ENCODE data around the gene SEMA3G.

The SEMA3G gene

GRCh38 chr3:52444860-52445793 is at the start of gene SEMA3G:
Gene SEMA3G, minus strand, starts transcription at chr3:52445103. Its CDS starts 76 bp downstream, at chr3:52445027.
- peak in 3 of 56 donors; percentile 8 to 19 (median 15) for DNase-seq

DNA sequence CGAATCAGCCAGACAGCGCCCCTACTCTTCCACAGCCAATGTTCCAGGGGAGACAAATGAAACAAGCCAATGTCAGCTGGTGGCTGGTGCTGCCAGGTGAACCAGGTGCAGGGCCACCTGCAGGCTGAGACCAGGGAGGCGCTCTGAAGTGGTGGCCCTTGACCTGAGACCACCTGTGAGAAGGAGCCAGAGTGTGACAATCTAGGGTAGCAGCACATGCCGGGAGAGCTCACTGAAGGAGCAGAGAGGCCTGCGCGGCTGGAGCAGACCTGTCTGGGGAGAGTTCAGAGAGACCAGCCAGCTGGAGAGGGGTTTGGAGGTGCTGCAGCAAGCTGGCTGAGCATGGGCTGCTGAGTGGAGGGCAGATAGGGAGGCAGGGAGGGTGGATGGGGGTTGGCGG is 49.5 kb upstream of the SEMA3G start:
- no peak for DNase-seq

GRCh38 chr3:52493232-52494017 is 48.5 kb upstream of the SEMA3G start:
- no peak for DNase-seq

GRCh38 chr3:52492059-52492458 is 47.2 kb upstream of the SEMA3G start:
- no peak for DNase-seq

- peak in 5 of 56 donors; percentile 11 to 25 (median 15) for DNase-seq
Measured at GRCh38 chr3:52490939-52491526, 46.1 kb upstream of the SEMA3G start.

- no peak for DNase-seq
Measured at GRCh38 chr3:52490035-52490938, 45.4 kb upstream of the SEMA3G start.

GRCh38 chr3:52489453-52489852 is 44.5 kb upstream of the SEMA3G start:
- no peak for DNase-seq

DNA sequence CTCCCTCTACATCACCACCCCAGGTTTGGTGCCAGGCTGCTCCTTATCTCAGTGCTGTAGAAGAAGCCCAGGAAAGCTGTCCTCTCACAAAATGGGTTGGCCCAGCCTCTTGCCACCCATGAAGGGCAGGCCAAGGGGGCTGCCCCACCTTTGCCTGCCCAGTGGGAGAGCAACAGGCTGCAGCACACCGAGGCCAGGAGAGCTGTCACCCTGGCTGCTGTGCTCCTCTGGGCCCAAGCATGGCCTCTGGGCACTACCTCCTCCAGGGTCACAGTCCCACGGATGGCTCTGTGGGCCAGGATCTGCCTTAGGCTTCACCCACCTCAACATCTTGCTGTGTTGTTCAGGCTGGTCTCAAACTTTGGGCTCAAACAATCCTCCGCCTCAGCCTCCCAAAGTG is 43.8 kb upstream of the SEMA3G start:
- DNase-seq: no peak

DNA sequence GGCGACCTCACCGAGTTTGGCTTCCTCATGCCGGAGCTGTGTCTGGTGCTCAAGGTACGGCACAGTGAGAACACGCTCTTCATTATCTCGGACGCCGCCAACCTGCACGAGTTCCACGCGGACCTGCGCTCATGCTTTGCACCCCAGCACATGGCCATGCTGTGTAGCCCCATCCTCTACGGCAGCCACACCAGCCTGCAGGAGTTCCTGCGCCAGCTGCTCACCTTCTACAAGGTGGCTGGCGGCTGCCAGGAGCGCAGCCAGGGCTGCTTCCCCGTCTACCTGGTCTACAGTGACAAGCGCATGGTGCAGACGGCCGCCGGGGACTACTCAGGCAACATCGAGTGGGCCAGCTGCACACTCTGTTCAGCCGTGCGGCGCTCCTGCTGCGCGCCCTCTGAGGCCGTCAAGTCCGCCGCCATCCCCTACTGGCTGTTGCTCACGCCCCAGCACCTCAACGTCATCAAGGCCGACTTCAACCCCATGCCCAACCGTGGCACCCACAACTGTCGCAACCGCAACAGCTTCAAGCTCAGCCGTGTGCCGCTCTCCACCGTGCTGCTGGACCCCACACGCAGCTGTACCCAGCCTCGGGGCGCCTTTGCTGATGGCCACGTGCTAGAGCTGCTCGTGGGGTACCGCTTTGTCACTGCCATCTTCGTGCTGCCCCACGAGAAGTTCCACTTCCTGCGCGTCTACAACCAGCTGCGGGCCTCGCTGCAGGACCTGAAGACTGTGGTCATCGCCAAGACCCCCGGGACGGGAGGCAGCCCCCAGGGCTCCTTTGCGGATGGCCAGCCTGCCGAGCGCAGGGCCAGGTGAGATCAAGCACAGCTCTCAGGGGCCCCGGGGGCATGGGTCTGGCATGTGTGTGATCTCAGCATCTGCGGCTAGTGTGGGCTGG is 43.1 kb upstream of the SEMA3G start:
- no peak for DNase-seq

- no peak for DNase-seq
Measured at GRCh38 chr3:52487050-52487787, 42.3 kb upstream of the SEMA3G start.

DNA sequence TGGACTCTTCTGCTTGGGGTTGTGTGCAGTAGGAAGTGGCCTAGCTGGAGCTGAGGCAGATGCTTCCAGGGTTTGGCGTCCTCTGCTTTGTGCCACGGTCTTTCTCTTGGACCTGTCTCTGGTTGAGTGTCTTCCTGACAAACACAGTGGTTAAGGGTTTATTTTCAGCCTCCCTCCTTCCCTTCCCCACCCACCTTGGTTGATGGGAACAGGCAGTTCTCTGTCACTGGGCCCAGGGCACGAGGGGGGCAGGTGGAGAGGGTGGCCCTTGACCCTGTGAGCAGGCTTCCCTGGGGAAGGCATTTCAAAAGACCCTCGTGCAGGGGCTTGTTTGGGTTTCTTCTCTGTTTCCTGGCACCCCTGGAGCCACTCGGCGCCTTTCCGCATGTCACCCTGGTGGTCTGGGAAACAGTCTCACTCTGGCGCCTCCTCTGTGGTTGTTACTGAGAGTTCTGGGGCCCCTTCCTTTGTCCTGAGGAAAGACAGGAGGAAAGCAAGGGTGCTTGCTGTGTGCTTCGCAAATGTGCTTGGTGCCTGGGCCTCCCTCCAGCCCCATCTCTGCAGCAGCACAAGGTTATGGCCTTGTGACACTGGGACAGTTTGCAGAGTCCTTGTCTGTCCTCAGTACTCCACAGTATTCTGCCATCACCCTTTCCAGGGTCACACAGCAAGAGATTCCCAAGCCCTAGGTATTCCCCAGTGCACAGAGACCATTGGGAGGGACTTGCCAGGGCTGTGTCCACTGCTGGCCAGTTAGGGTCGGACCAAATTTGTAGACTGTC is 40.0 kb upstream of the SEMA3G start:
- DNase-seq: no peak

DNA sequence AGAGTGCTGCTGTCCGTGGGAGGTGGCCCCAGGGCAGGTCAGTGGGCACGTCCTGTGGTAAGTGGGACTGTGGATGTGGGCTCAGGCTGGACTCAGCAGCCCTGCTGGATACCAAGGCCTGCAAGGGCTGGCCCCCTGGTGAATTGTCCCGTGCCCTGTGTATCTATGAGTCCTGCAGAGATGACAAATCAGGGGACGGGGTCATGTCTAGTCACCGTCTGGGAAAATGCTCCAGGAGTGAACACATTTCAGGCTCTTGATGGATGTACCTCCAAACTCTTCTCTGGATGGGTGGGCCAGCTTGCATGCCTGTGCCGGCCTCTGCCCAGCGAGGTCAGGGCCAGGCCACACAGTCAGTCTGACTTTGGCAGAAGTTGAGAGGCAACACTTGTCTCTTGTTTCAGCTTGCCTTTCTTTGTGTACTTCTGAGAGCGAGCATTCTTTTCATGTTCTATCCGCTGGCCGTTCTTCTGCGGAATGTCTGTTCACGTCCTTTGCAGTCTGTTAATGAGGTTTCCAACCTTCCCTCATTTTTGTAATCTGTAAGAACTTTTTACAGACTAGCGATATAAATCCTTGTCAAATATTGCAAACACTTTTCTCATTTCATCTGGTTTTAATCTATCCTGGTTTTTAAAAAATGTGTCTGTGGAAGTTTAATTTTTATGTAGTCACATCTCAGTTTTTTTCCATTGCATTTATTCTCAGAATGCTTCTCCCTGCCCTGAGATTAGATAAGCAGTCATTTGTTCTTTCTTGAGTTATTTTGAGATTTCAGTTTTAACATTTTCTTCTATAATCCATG is 38.9 kb upstream of the SEMA3G start:
- DNase-seq: no peak

- DNase-seq: no peak
Measured at GRCh38 chr3:52483081-52483480, 38.2 kb upstream of the SEMA3G start.

DNA sequence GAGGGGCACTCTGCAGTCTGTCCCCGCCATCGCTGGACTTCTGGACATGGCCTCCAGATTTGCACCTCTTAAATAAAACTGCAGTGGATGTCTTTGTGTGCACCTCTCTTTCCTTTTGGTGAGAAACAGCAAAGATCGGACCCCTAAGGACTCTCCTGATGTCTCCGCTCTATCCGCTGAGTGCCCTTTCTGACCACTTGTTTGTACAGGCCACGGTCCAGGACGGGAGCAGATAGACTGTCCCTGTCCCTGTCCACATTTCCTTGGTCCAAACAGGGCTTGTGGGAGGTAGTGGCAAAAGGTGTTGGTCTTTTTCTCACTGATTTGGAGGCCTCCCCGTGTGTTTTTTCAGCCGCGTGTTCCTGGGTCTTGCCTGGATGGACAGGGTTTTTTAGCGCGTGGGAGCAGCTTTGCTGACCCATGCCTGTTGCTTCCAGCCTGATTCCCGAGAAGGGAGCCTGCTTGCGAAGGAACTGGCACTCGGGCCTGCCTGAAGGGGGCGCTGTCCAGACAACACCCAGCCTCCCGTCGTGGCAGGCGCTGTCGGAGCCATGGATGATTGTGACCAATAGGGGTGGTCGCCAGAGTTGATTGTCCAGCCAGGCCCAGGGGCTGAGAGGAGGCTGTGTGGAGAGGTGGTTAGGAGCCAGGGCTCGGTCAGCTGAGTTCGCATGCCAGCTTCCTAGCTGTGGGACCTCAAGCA is 37.1 kb upstream of the SEMA3G start:
- DNase-seq: peak in 1 of 56 donors; percentile 20

DNA sequence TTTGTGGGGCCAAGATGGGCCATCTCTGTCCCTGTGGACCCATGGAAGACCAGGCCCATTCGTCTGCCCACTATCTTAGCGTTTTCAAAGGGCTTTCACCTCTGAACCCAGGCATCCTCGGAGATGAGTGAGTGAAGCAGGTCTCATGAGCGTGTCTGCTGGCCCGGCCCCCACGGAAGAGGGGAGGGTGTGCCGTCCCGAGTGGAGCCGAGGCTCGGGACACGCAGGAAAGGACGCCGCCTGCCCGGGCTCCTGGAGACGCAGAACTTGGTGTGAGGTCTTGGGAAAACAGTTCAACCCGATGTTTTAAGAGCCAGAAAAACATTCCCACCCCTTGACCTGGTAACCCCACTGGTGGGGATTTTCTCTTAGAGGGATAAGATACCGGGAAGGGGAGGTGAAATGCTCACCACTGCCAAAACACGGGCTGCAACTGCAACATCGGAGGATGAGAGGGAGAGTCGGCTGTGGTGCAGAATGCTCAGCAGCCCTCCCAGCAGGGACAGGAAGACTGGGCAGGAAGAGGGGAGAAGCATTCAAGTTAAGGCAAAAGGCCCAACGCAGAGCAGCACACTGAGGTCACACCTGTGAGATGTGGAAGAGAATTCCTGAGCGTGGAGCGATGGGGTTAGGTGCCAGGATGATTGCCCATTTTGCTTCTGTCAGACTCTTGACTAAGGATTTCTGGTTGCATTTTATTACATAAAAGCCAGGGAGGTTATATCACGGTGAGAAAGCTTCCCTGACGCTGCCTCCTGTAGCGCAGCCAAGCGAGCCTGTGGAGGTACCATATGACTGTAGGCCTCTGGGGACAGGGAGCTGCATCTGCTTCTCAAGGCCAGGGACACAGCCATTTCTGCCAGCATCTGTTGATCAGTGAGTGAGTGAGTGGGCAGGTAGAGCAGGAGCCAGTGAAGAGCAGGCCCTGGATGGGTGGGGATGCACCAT is 36.1 kb upstream of the SEMA3G start:
- DNase-seq: no peak
